Activated CD8-positive, alpha-beta memory T cell treated with anti-CD3 and anti-CD28 coated beads, Interleukin-2, amount 10 ng/mL, durations not matched to agents 7 days and 5 days (primary cell): ENCODE measurements around the gene SCUBE1. TPM values are rescaled to one million over a fixed set of nuclear protein-coding genes. Genes with fewer than 3 reads are reported as not detected.

ENCODE experiments used
- ATAC-seq: fragments of 150-1000 bp; cut with Tn5 transposase; one replicate; pipeline ENCODE4 v1.10.0; 2021; ENCODE audit warnings: moderate library complexity
- CTCF ChIA-PET: fragments of 350-600 bp; sonication (Branson Sonifier 250); formaldehyde crosslinking; loops from one replicate; lab custom pipeline; 2021; ENCODE audit warnings: antibody characterized with exemption; lab: Charles Lee
- DNase-seq: peaks from one replicate; pipeline ENCODE4 v3.0.0-alpha.2; 2020
- H3K27ac Mint-ChIP-seq: one replicate; pipeline ENCODE4 v1.8.0; 2021; ENCODE audit warnings: mild to moderate bottlenecking, mixed read lengths
- H3K27me3 Mint-ChIP-seq: one replicate; pipeline ENCODE4 v1.8.0; 2021; ENCODE audit warnings: mixed read lengths
- H3K36me3 Mint-ChIP-seq: one replicate; pipeline ENCODE4 v1.8.0; 2021; ENCODE audit warnings: mild to moderate bottlenecking, mixed read lengths
- H3K4me1 Mint-ChIP-seq: one replicate; pipeline ENCODE4 v1.8.0; 2021; ENCODE audit warnings: mixed read lengths
- H3K4me3 Mint-ChIP-seq: one replicate; pipeline ENCODE4 v1.8.0; 2021; ENCODE audit warnings: mild to moderate bottlenecking, moderate library complexity, mixed read lengths
- H3K9me3 Mint-ChIP-seq: one replicate; pipeline ENCODE4 v1.8.0; 2022; ENCODE audit warnings: low read depth, mixed read lengths
- total RNA-seq, 2 experiments: library from RNA; stranded (reverse); gene quantifications; one replicate each; pipeline ENCODE4 v1.2.3, GENCODE V29; 2021

Gene SCUBE1
- total RNA-seq, 2 experiments from 2014 or later, result 0.40 to 3.0 TPM

- Mint-ChIP-seq H3K4me1 (no peaks in the 10 kb centered on the region), H3K36me3 (no peaks in the 10 kb centered on the region), H3K27me3 (no peaks in the 10 kb centered on the region), H3K4me3 (no peak overlapping the region), H3K27ac (no peak overlapping the region), H3K9me3 (no peaks in the 10 kb centered on the region)
- no peak for DNase-seq
- ATAC-seq, result no peak
- CTCF ChIA-PET, result no interaction called here
These were observed 139.6 kb downstream of the SCUBE1 start for GRCh38 chr22:43203471-43203981.

GRCh38 chr22:43202756-43203410 is 140.3 kb downstream of the SCUBE1 start:
- ATAC-seq, result no peak
- no peaks in the 10 kb centered on the region for H3K36me3 Mint-ChIP-seq
- no peaks in the 10 kb centered on the region for H3K4me1 Mint-ChIP-seq
- CTCF ChIA-PET, result no interaction called here
- DNase-seq, result no peak
- H3K27ac Mint-ChIP-seq, result no peak overlapping the region
- H3K4me3 Mint-ChIP-seq, result no peak overlapping the region
- H3K9me3 Mint-ChIP-seq, result no peaks in the 10 kb centered on the region
- H3K27me3 Mint-ChIP-seq, result no peaks in the 10 kb centered on the region

GRCh38 chr22:43202326-43202725 is 140.8 kb downstream of the SCUBE1 start:
- H3K4me1 Mint-ChIP-seq, result no peaks in the 10 kb centered on the region
- ATAC-seq (no peak), DNase-seq (no peak)
- CTCF ChIA-PET, result no interaction called here
- no peaks in the 10 kb centered on the region for H3K9me3 Mint-ChIP-seq
- H3K27ac Mint-ChIP-seq, result no peak overlapping the region
- H3K27me3 Mint-ChIP-seq, result peaks cover 3% of the 10 kb centered on the region
- no peaks in the 10 kb centered on the region for H3K36me3 Mint-ChIP-seq
- H3K4me3 Mint-ChIP-seq, result no peak overlapping the region

- no peaks in the 10 kb centered on the region for H3K9me3 Mint-ChIP-seq
- H3K27me3 Mint-ChIP-seq, result peaks cover 3% of the 10 kb centered on the region
- no peak for ATAC-seq
- CTCF ChIA-PET, result no interaction called here
- no peak overlapping the region for H3K4me3 Mint-ChIP-seq
- no peaks in the 10 kb centered on the region for H3K4me1 Mint-ChIP-seq
- DNase-seq, result no peak
- no peaks in the 10 kb centered on the region for H3K36me3 Mint-ChIP-seq
- no peak overlapping the region for H3K27ac Mint-ChIP-seq
These were observed 141.5 kb downstream of the SCUBE1 start for GRCh38 chr22:43201486-43202219.

- Mint-ChIP-seq H3K4me3 (no peak overlapping the region), H3K9me3 (no peaks in the 10 kb centered on the region), H3K27ac (no peak overlapping the region), H3K27me3 (peaks cover 4% of the 10 kb centered on the region), H3K36me3 (no peaks in the 10 kb centered on the region), H3K4me1 (no peaks in the 10 kb centered on the region)
- CTCF ChIA-PET, result no interaction called here
- DNase-seq (no peak), ATAC-seq (no peak)
These were observed 142.6 kb downstream of the SCUBE1 start for GRCh38 chr22:43200555-43200954.

GRCh38 chr22:43200031-43200430 is 143.1 kb downstream of the SCUBE1 start:
- peaks cover 10% of the 10 kb centered on the region for H3K27me3 Mint-ChIP-seq
- H3K36me3 Mint-ChIP-seq, result no peaks in the 10 kb centered on the region
- ATAC-seq (no peak), DNase-seq (no peak)
- H3K4me3 Mint-ChIP-seq, result no peak overlapping the region
- H3K4me1 Mint-ChIP-seq, result no peaks in the 10 kb centered on the region
- no peak overlapping the region for H3K27ac Mint-ChIP-seq
- CTCF ChIA-PET, result no interaction called here
- H3K9me3 Mint-ChIP-seq, result no peaks in the 10 kb centered on the region

- CTCF ChIA-PET, result no interaction called here
- Mint-ChIP-seq H3K4me3 (no peak overlapping the region), H3K27me3 (peaks cover 14% of the 10 kb centered on the region), H3K4me1 (no peaks in the 10 kb centered on the region), H3K27ac (no peak overlapping the region), H3K36me3 (no peaks in the 10 kb centered on the region), H3K9me3 (no peaks in the 10 kb centered on the region)
- ATAC-seq, result no peak
- no peak for DNase-seq
These were observed 143.6 kb downstream of the SCUBE1 start for GRCh38 chr22:43199541-43199940.

GRCh38 chr22:43198936-43199335 is 144.2 kb downstream of the SCUBE1 start:
- CTCF ChIA-PET, result no interaction called here
- ATAC-seq, result no peak
- Mint-ChIP-seq H3K9me3 (no peaks in the 10 kb centered on the region), H3K4me1 (no peaks in the 10 kb centered on the region), H3K4me3 (no peak overlapping the region), H3K36me3 (no peaks in the 10 kb centered on the region), H3K27me3 (peaks cover 17% of the 10 kb centered on the region), H3K27ac (no peak overlapping the region)
- DNase-seq, result no peak

GRCh38 chr22:43198126-43198525 is 145.0 kb downstream of the SCUBE1 start:
- Mint-ChIP-seq H3K4me1 (no peaks in the 10 kb centered on the region), H3K27ac (no peak overlapping the region), H3K9me3 (no peaks in the 10 kb centered on the region), H3K4me3 (no peak overlapping the region), H3K36me3 (no peaks in the 10 kb centered on the region), H3K27me3 (peaks cover 17% of the 10 kb centered on the region)
- DNase-seq, result no peak
- CTCF ChIA-PET, result interaction anchor here (0.8 kb wide), 1 partner anchor 11 kb away, joined by 3 read pairs; no protein-coding TSS in a partner anchor
- ATAC-seq, result no peak

GRCh38 chr22:43197271-43197941 is 145.8 kb downstream of the SCUBE1 start:
- DNase-seq (no peak), ATAC-seq (no peak)
- CTCF ChIA-PET, result interaction anchor here (0.8 to 0.9 kb wide), 2 partner anchors 10 kb away, joined by 3 read pairs; no protein-coding TSS in a partner anchor
- H3K9me3 Mint-ChIP-seq, result no peaks in the 10 kb centered on the region
- no peak overlapping the region for H3K4me3 Mint-ChIP-seq
- H3K27ac Mint-ChIP-seq, result no peak overlapping the region
- no peaks in the 10 kb centered on the region for H3K4me1 Mint-ChIP-seq
- H3K27me3 Mint-ChIP-seq, result peaks cover 20% of the 10 kb centered on the region
- H3K36me3 Mint-ChIP-seq, result no peaks in the 10 kb centered on the region

GRCh38 chr22:43191831-43192230 is 151.3 kb downstream of the SCUBE1 start:
- CTCF ChIA-PET, result interaction anchor here (0.6 kb wide), 1 partner anchor 16 kb away, joined by 3 read pairs; no protein-coding TSS in a partner anchor
- Mint-ChIP-seq H3K4me3 (no peak overlapping the region), H3K27ac (no peak overlapping the region), H3K4me1 (peaks cover 5% of the 10 kb centered on the region), H3K27me3 (peaks cover 27% of the 10 kb centered on the region), H3K9me3 (peaks cover 6% of the 10 kb centered on the region), H3K36me3 (peaks cover 2% of the 10 kb centered on the region)
- ATAC-seq (no peak), DNase-seq (no peak)

GRCh38 chr22:43188829-43189545 is 154.2 kb downstream of the SCUBE1 start:
- Mint-ChIP-seq H3K36me3 (peaks cover 2% of the 10 kb centered on the region), H3K9me3 (peaks cover 6% of the 10 kb centered on the region)
- ATAC-seq, result no peak

More at GRCh38 chr22:43188829-43189545, 154.2 kb downstream of the SCUBE1 start:
- no peak overlapping the region for H3K27ac Mint-ChIP-seq
- no peak overlapping the region for H3K4me3 Mint-ChIP-seq
- H3K27me3 Mint-ChIP-seq, result peaks cover 14% of the 10 kb centered on the region
- H3K4me1 Mint-ChIP-seq, result peaks cover 23% of the 10 kb centered on the region
- DNase-seq, result no peak
- CTCF ChIA-PET, result interaction anchor here (2.0 kb wide), 1 partner anchor 157 kb away, joined by 6 read pairs; no protein-coding TSS in a partner anchor
